ENCODE results near the gene CDC42EP1.
"Not testable (repeated sequence)": the region's sequence is repeated elsewhere in the genome, so short reads cannot be mapped to it uniquely, and the experiment has no call there.

Gene CDC42EP1

GRCh38 chr22:37559901-37560607 is at the start of gene CDC42EP1:
CDC42EP1 (plus strand) TSS chr22:37560480; CDS start chr22:37566350, 5,870 bp downstream.
- DNase-seq (ENCODE audit: low read depth, low spot score), result no peak

GRCh38 chr22:37511395-37512104 is 48.7 kb upstream of the CDC42EP1 start:
- DNase-seq (ENCODE audit: low read depth, low spot score), result no peak

- no peak for DNase-seq (ENCODE audit: low read depth, low spot score)
Observed at GRCh38 chr22:37514526-37515051, 45.7 kb upstream of the CDC42EP1 start.

GRCh38 chr22:37515901-37516300 is 44.4 kb upstream of the CDC42EP1 start:
- no peak for DNase-seq (ENCODE audit: low read depth, low spot score)

- no peak for DNase-seq (ENCODE audit: low read depth, low spot score)
Observed at GRCh38 chr22:37516456-37516855, 43.8 kb upstream of the CDC42EP1 start.

GRCh38 chr22:37517826-37518450 is 42.3 kb upstream of the CDC42EP1 start:
- DNase-seq (ENCODE audit: low read depth, low spot score), result no peak

GRCh38 chr22:37518509-37519267 is 41.6 kb upstream of the CDC42EP1 start:
- no peak for DNase-seq (ENCODE audit: low read depth, low spot score)

- DNase-seq (ENCODE audit: low read depth, low spot score), result no peak
Observed at GRCh38 chr22:37519268-37520195, 40.7 kb upstream of the CDC42EP1 start, which contains the start of gene CARD10. CARD10 (minus strand) TSS chr22:37519415; CDS start chr22:37519200, 215 bp downstream.

- no peak for DNase-seq (ENCODE audit: low read depth, low spot score)
Observed at GRCh38 chr22:37520776-37521191, 39.5 kb upstream of the CDC42EP1 start.

GRCh38 chr22:37521236-37521739 is 39.0 kb upstream of the CDC42EP1 start:
- DNase-seq (ENCODE audit: low read depth, low spot score), result no peak

GRCh38 chr22:37522482-37522881 is 37.8 kb upstream of the CDC42EP1 start:
- no peak for DNase-seq (ENCODE audit: low read depth, low spot score)

GRCh38 chr22:37525073-37525745 is 35.1 kb upstream of the CDC42EP1 start:
- no peak for DNase-seq (ENCODE audit: low read depth, low spot score)

- no peak for DNase-seq (ENCODE audit: low read depth, low spot score)
Observed at GRCh38 chr22:37525746-37526350, 34.4 kb upstream of the CDC42EP1 start.

- no peak for DNase-seq (ENCODE audit: low read depth, low spot score)
Observed at GRCh38 chr22:37526376-37526775, 33.9 kb upstream of the CDC42EP1 start.

GRCh38 chr22:37527081-37527752 is 33.1 kb upstream of the CDC42EP1 start:
- DNase-seq (ENCODE audit: low read depth, low spot score), result not testable (repeated sequence)

GRCh38 chr22:37527952-37528351 is 32.3 kb upstream of the CDC42EP1 start:
- DNase-seq (ENCODE audit: low read depth, low spot score), result not testable (repeated sequence)

GRCh38 chr22:37529652-37530345 is 30.5 kb upstream of the CDC42EP1 start:
- no peak for DNase-seq (ENCODE audit: low read depth, low spot score)

GRCh38 chr22:37533995-37534394 is 26.3 kb upstream of the CDC42EP1 start:
- DNase-seq (ENCODE audit: low read depth, low spot score), result no peak

Measured in smooth muscle cell of the brain vasculature (primary cell).